ENCODE results near the gene OR8I2. TPM values are rescaled to one million over a fixed set of nuclear protein-coding genes. Genes with fewer than 3 reads are reported as not detected.
"Not testable (repeated sequence)": the region's sequence is repeated elsewhere in the genome, so short reads cannot be mapped to it uniquely, and the experiment has no call there.

Gene OR8I2
- total RNA-seq = not detected
- not detected for polyA plus RNA-seq

- Histone ChIP-seq H3K36me3 (no peaks in the 10 kb centered on the region), H3K4me3 (no peak within 1 kb of the TSS), H3K27me3 (no peaks in the 10 kb centered on the region), H3K27ac (no peak within 1 kb of the TSS), H3K4me1 (no peaks in the 10 kb centered on the region), H3K9me3 (no peaks in the 10 kb centered on the region)
- 62 to 92% methylated on average over 3 of the region's 3 CpGs for WGBS, 2 donors
- TF ChIP-seq POLR2AphosphoS5 (IDR thresholded peaks at IDR 0.05) (no peak), POLR2A (IDR thresholded peaks at IDR 0.05) (no peak), EP300 (IDR thresholded peaks at IDR 0.05) (no peak)
- TF ChIP-seq, protein P1, sequence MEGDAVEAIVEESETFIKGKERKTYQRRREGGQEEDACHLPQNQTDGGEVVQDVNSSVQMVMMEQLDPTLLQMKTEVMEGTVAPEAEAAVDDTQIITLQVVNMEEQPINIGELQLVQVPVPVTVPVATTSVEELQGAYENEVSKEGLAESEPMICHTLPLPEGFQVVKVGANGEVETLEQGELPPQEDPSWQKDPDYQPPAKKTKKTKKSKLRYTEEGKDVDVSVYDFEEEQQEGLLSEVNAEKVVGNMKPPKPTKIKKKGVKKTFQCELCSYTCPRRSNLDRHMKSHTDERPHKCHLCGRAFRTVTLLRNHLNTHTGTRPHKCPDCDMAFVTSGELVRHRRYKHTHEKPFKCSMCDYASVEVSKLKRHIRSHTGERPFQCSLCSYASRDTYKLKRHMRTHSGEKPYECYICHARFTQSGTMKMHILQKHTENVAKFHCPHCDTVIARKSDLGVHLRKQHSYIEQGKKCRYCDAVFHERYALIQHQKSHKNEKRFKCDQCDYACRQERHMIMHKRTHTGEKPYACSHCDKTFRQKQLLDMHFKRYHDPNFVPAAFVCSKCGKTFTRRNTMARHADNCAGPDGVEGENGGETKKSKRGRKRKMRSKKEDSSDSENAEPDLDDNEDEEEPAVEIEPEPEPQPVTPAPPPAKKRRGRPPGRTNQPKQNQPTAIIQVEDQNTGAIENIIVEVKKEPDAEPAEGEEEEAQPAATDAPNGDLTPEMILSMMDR (IDR thresholded peaks at IDR 0.05) = no peak
- intact Hi-C loops (cut with DNase I) = no loop called here
- DNase-seq = no peak
Measured at GRCh38 chr11:56093008-56093407, at the start of gene OR8I2. TSS of gene OR8I2 (plus strand) at chr11:56093308. CDS start at chr11:56093308, 0 bp downstream.

GRCh38 chr11:56045538-56045937 lies 47.6 kb upstream of the OR8I2 start:
- 71 to 83% methylated on average over 1 of the region's 1 CpG for WGBS, 2 donors
- TF ChIP-seq EP300 (IDR thresholded peaks at IDR 0.05) = no peak
- TF ChIP-seq, protein P1 (IDR thresholded peaks at IDR 0.05) = no peak
- TF ChIP-seq POLR2AphosphoS5 (IDR thresholded peaks at IDR 0.05) = no peak
- TF ChIP-seq POLR2A (IDR thresholded peaks at IDR 0.05) = no peak
- Histone ChIP-seq H3K27ac (no peak overlapping the region), H3K4me1 (no peaks in the 10 kb centered on the region), H3K27me3 (no peaks in the 10 kb centered on the region), H3K9me3 (no peaks in the 10 kb centered on the region), H3K4me3 (no peak overlapping the region), H3K36me3 (no peaks in the 10 kb centered on the region)
- DNase-seq = no peak
- intact Hi-C loops (cut with DNase I) = no loop called here

- Histone ChIP-seq H3K4me3 (no peak overlapping the region), H3K27ac (no peak overlapping the region), H3K4me1 (no peaks in the 10 kb centered on the region), H3K36me3 (no peaks in the 10 kb centered on the region), H3K27me3 (no peaks in the 10 kb centered on the region), H3K9me3 (no peaks in the 10 kb centered on the region)
- 71 to 73% methylated on average over 4 of the region's 4 CpGs for WGBS, 2 donors
- intact Hi-C loops (cut with DNase I) = no loop called here
- TF ChIP-seq EP300 (IDR thresholded peaks at IDR 0.05) (no peak), POLR2AphosphoS5 (IDR thresholded peaks at IDR 0.05) (no peak), POLR2A (IDR thresholded peaks at IDR 0.05) (no peak)
- TF ChIP-seq, protein P1 (IDR thresholded peaks at IDR 0.05) = no peak
- no peak for DNase-seq
Measured at GRCh38 chr11:56048480-56048879, 44.6 kb upstream of the OR8I2 start.

- no peaks in the 10 kb centered on the region for H3K9me3 ChIP-seq
- intact Hi-C loops (cut with DNase I) = no loop called here
- 81 to 89% methylated on average over 2 of the region's 2 CpGs for WGBS, 2 donors
Measured at GRCh38 chr11:56049487-56049886, 43.6 kb upstream of the OR8I2 start.

GRCh38 chr11:56056366-56056765 lies 36.7 kb upstream of the OR8I2 start:
- H3K36me3 ChIP-seq; H3K9me3 ChIP-seq; DNase-seq; intact Hi-C loops (cut with DNase I); H3K27me3 ChIP-seq; H3K27ac ChIP-seq; H3K4me3 ChIP-seq; H3K4me1 ChIP-seq: not testable (repeated sequence)
- WGBS, 2 donors = 40 to 57% methylated on average over 4 of the region's 4 CpGs

More at GRCh38 chr11:56049487-56049886, 43.6 kb upstream of the OR8I2 start:
- Histone ChIP-seq H3K27me3 (no peaks in the 10 kb centered on the region), H3K27ac (no peak overlapping the region), H3K4me1 (no peaks in the 10 kb centered on the region), H3K36me3 (no peaks in the 10 kb centered on the region), H3K4me3 (no peak overlapping the region)
- DNase-seq = no peak
- TF ChIP-seq, protein P1 (IDR thresholded peaks at IDR 0.05) = no peak
- TF ChIP-seq EP300 (IDR thresholded peaks at IDR 0.05) (no peak), POLR2A (IDR thresholded peaks at IDR 0.05) (no peak), POLR2AphosphoS5 (IDR thresholded peaks at IDR 0.05) (no peak)

- DNase-seq; H3K4me1 ChIP-seq; intact Hi-C loops (cut with DNase I); H3K27me3 ChIP-seq; H3K27ac ChIP-seq; H3K36me3 ChIP-seq; H3K9me3 ChIP-seq; H3K4me3 ChIP-seq: not testable (repeated sequence)
- WGBS, 2 donors = 43 to 70% methylated on average over 7 of the region's 7 CpGs
Measured at GRCh38 chr11:56057661-56058237, 35.4 kb upstream of the OR8I2 start.

GRCh38 chr11:56058260-56058780 lies 34.8 kb upstream of the OR8I2 start:
- H3K27ac ChIP-seq; H3K9me3 ChIP-seq; H3K27me3 ChIP-seq; H3K4me3 ChIP-seq; H3K36me3 ChIP-seq; H3K4me1 ChIP-seq; intact Hi-C loops (cut with DNase I); DNase-seq: not testable (repeated sequence)
- WGBS, 2 donors = 74 to 82% methylated on average over 7 of the region's 7 CpGs
